HG02840 (cell line): Measurements from ENCODE around the gene ZFPL1.

Source experiments
- ATAC-seq: cut with Tn5 transposase; IDR thresholded peaks from one replicate; pipeline ENCODE4 v1.9.1; 2021; ENCODE audit warnings: mild to moderate bottlenecking, moderate library complexity, moderate number of reproducible peaks; ENCODE audit not compliant: unreplicated experiment, low FRiP score

The ZFPL1 gene

GRCh38 chr11:65083834-65084597, at the start of gene ZFPL1, which contains the start of gene CDCA5:
Gene ZFPL1 (plus strand): TSS chr11:65084222. CDS start chr11:65084699, 477 bp downstream.
Gene CDCA5 (minus strand): TSS chr11:65084040. CDS start chr11:65083978, 62 bp downstream.
- ATAC-seq, result peak; percentile 74

- ATAC-seq, result no peak
Measured at GRCh38 chr11:65034423-65034822, 49.6 kb upstream of the ZFPL1 start.

- ATAC-seq, result no peak
Measured at GRCh38 chr11:65035579-65035978, 48.4 kb upstream of the ZFPL1 start.

- ATAC-seq, result no peak
Measured at GRCh38 chr11:65036931-65037330, 47.1 kb upstream of the ZFPL1 start.

GRCh38 chr11:65040520-65040846, 43.5 kb upstream of the ZFPL1 start:
- no peak for ATAC-seq

- peak; percentile 81 for ATAC-seq
Measured at GRCh38 chr11:65040847-65041622, 43.0 kb upstream of the ZFPL1 start, which contains the start of gene SAC3D1. Gene SAC3D1 (plus strand): TSS chr11:65041210. CDS start chr11:65041293, 83 bp downstream.

- ATAC-seq, result no peak
Measured at GRCh38 chr11:65042891-65043290, 41.1 kb upstream of the ZFPL1 start.

GRCh38 chr11:65043881-65044501, 40.0 kb upstream of the ZFPL1 start:
- no peak for ATAC-seq

GRCh38 chr11:65045061-65045460, 39.0 kb upstream of the ZFPL1 start:
- ATAC-seq, result no peak

- no peak for ATAC-seq
Measured at GRCh38 chr11:65045728-65046127, 38.3 kb upstream of the ZFPL1 start.

GRCh38 chr11:65047581-65048422, 36.2 kb upstream of the ZFPL1 start:
- ATAC-seq, result no peak

GRCh38 chr11:65051398-65051858, 32.6 kb upstream of the ZFPL1 start:
- no peak for ATAC-seq

- ATAC-seq, result no peak
Measured at GRCh38 chr11:65053827-65054508, 30.1 kb upstream of the ZFPL1 start.

- ATAC-seq, result no peak
Measured at GRCh38 chr11:65055538-65055937, 28.5 kb upstream of the ZFPL1 start.

GRCh38 chr11:65056999-65057398, 27.0 kb upstream of the ZFPL1 start:
- no peak for ATAC-seq

- no peak for ATAC-seq
Measured at GRCh38 chr11:65057526-65057925, 26.5 kb upstream of the ZFPL1 start.

GRCh38 chr11:65058012-65058411, 26.0 kb upstream of the ZFPL1 start:
- no peak for ATAC-seq

- ATAC-seq, result no peak
Measured at GRCh38 chr11:65058419-65059054, 25.5 kb upstream of the ZFPL1 start, which contains the start of gene NAALADL1. Gene NAALADL1 (minus strand): TSS chr11:65058553. CDS start chr11:65058521, 32 bp downstream.

GRCh38 chr11:65059523-65059922, 24.5 kb upstream of the ZFPL1 start:
- no peak for ATAC-seq
